ENCODE measurements around the gene CADM3.

CADM3 gene

DNA sequence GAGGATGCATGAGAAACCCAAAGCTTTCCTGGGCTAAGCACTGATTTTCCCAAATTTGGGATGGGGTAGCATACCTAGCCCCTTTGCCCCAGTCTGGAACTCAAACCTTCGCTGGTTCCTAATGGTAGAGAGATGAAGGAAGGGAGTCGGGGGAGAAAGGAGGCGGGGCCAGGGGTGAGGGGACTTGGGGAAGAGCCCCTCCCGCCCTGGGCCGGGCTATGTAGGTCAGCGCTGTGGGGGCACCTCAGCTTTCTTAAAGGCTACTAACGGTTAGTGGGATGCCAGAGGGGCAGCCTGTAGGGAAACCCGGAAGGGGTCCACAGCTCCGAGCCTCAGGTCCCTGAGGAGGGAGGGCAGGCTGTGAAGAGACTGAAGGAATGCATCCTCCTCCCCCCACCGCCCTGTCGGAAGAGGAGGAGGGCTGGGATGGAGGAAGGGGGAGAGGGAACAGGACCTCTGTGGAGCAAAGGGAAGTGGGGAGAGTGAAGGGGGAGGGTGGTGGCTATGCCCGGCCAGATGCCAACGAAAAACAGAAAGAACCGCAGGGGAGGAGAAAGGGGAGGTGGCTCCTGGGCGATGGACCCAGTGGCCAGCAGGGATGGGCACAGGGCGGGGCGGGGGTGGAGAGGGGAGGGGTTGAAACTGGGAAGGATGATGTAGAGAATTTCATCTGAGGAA lies 1.3 kb downstream of the CADM3 start:
- no peak for DNase-seq
- H3K4me1 ChIP-seq (ENCODE audit: control insufficient read depth, insufficient read depth, low read length, poor library complexity, severe bottlenecking): no peaks in the 10 kb centered on the region
- H3K27me3 ChIP-seq (replicated peaks; ENCODE audit: control insufficient read depth, insufficient read depth, low read length, poor library complexity, severe bottlenecking): peaks cover 24% of the 10 kb centered on the region
- H3K27ac ChIP-seq (ENCODE audit: insufficient read depth, low read length, poor library complexity, severe bottlenecking): no peak overlapping the region
- H3K4me3 ChIP-seq (ENCODE audit: insufficient read depth, low read depth, low read length, poor library complexity, severe bottlenecking): no peak overlapping the region
- no peaks in the 10 kb centered on the region for H3K36me3 ChIP-seq (ENCODE audit: control insufficient read depth, insufficient read depth, low read length)
- no peaks in the 10 kb centered on the region for H3K9me3 ChIP-seq (ENCODE audit: control insufficient read depth, low read length)

DNA sequence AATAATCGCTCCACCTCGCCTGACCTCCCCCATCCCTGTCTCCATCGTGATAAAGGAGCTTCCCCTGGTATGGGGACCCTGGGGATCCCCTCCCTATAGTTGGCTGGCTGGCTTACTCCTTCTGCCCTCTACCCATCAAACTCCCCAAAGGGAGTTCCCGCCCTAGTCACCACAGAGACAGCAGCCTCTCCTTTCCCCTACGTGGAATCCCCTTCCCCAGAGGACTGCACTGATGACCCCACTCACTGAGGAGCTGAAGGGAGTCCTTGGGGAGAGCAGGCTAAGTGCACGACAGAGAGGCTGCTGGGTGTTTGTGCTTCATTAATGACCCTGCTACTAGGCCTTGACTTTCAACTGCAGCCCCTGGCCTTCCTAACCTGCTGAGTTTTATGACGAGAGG lies 1.9 kb downstream of the CADM3 start:
- Histone ChIP-seq H3K36me3 (ENCODE audit: control insufficient read depth, insufficient read depth, low read length) (no peaks in the 10 kb centered on the region), H3K4me3 (ENCODE audit: insufficient read depth, low read depth, low read length, poor library complexity, severe bottlenecking) (no peak overlapping the region), H3K27ac (ENCODE audit: insufficient read depth, low read length, poor library complexity, severe bottlenecking) (no peak overlapping the region), H3K4me1 (ENCODE audit: control insufficient read depth, insufficient read depth, low read length, poor library complexity, severe bottlenecking) (no peaks in the 10 kb centered on the region), H3K27me3 (replicated peaks; ENCODE audit: control insufficient read depth, insufficient read depth, low read length, poor library complexity, severe bottlenecking) (peaks cover 24% of the 10 kb centered on the region), H3K9me3 (ENCODE audit: control insufficient read depth, low read length) (no peaks in the 10 kb centered on the region)
- DNase-seq: no peak

DNA sequence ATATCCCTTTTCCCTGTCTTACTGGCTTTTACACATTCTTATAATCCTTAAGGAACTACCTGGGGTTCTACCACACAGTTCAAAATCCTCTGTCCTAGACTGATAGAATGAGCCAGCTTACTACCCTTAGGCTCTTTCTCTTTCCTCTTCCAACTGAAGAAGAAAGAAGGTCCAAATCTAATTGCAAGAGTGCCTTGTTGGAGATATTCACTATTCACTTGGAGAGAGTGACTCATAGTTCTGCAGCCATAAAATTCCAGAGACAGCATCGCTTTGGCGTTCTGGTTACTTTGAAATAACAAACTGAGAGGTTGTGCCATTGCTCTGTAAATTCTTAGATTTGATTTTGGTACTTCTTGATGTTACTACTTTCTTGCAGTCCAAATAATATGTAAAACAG lies 4.2 kb downstream of the CADM3 start:
- Histone ChIP-seq H3K4me3 (ENCODE audit: insufficient read depth, low read depth, low read length, poor library complexity, severe bottlenecking) (no peak overlapping the region), H3K27me3 (replicated peaks; ENCODE audit: control insufficient read depth, insufficient read depth, low read length, poor library complexity, severe bottlenecking) (peaks cover 19% of the 10 kb centered on the region), H3K27ac (ENCODE audit: insufficient read depth, low read length, poor library complexity, severe bottlenecking) (no peak overlapping the region), H3K9me3 (ENCODE audit: control insufficient read depth, low read length) (no peaks in the 10 kb centered on the region), H3K36me3 (ENCODE audit: control insufficient read depth, insufficient read depth, low read length) (no peaks in the 10 kb centered on the region), H3K4me1 (ENCODE audit: control insufficient read depth, insufficient read depth, low read length, poor library complexity, severe bottlenecking) (no peaks in the 10 kb centered on the region)
- no peak for DNase-seq

DNA sequence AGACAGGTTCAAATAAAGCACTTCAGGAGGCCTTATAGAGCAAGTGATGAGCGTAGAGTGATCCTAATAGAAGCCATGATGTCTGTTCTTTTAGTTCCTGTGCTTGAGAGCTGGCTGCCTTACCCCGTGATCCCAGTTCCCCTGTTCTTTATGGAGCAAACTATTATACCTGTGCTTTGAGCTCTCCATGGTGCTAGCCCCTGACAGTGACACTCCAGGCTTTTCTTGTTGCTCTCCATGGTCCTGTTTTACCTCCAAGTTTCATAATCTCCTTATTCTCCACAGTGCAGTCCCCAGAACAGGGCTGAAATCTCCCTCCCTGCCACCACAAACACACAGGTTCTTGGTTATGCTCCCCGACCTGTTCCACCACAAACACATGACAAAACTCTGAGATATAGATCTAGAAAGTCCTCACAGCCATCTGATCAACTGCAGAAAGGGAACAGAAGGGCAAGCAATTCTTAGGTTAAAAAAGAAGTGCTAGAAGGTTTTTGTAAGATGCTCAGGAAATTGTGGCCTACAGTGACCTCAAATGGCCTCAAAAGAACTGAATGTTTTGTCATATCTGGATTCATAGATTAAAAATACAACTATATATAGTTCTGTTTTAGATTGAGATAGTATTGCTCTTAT lies 6.0 kb downstream of the CADM3 start:
- no peak for DNase-seq

DNA sequence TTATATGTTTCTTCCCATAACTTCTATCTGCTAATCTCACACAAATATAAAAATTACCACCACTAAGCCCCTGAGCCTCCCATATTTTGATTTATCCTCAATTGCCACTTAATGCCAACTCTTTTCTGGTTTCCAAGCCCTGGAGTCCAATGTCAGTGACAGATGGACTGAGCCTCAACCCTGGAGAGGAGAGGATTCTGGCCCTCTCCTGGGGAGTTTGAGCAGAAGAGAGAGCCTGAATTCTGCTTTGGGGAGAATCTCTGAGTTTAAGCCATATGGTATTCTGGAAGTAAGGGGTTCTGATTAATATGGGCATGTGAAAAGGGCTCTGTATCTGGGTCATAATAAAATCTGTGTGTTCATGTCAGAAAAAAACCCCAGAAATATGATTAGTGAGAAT lies 8.5 kb downstream of the CADM3 start:
- DNase-seq: no peak
- Histone ChIP-seq H3K9me3 (ENCODE audit: control insufficient read depth, low read length) (no peaks in the 10 kb centered on the region), H3K4me3 (ENCODE audit: insufficient read depth, low read depth, low read length, poor library complexity, severe bottlenecking) (no peak overlapping the region), H3K27ac (ENCODE audit: insufficient read depth, low read length, poor library complexity, severe bottlenecking) (no peak overlapping the region), H3K36me3 (ENCODE audit: control insufficient read depth, insufficient read depth, low read length) (no peaks in the 10 kb centered on the region), H3K4me1 (ENCODE audit: control insufficient read depth, insufficient read depth, low read length, poor library complexity, severe bottlenecking) (no peaks in the 10 kb centered on the region), H3K27me3 (replicated peaks; ENCODE audit: control insufficient read depth, insufficient read depth, low read length, poor library complexity, severe bottlenecking) (no peaks in the 10 kb centered on the region)

More for the DNA sequence above, 6.0 kb downstream of the CADM3 start:
- H3K9me3 ChIP-seq (ENCODE audit: control insufficient read depth, low read length): no peaks in the 10 kb centered on the region
- no peak overlapping the region for H3K4me3 ChIP-seq (ENCODE audit: insufficient read depth, low read depth, low read length, poor library complexity, severe bottlenecking)
- H3K36me3 ChIP-seq (ENCODE audit: control insufficient read depth, insufficient read depth, low read length): no peaks in the 10 kb centered on the region
- peaks cover 11% of the 10 kb centered on the region for H3K27me3 ChIP-seq (replicated peaks; ENCODE audit: control insufficient read depth, insufficient read depth, low read length, poor library complexity, severe bottlenecking)
- no peak overlapping the region for H3K27ac ChIP-seq (ENCODE audit: insufficient read depth, low read length, poor library complexity, severe bottlenecking)
- no peaks in the 10 kb centered on the region for H3K4me1 ChIP-seq (ENCODE audit: control insufficient read depth, insufficient read depth, low read length, poor library complexity, severe bottlenecking)

DNA sequence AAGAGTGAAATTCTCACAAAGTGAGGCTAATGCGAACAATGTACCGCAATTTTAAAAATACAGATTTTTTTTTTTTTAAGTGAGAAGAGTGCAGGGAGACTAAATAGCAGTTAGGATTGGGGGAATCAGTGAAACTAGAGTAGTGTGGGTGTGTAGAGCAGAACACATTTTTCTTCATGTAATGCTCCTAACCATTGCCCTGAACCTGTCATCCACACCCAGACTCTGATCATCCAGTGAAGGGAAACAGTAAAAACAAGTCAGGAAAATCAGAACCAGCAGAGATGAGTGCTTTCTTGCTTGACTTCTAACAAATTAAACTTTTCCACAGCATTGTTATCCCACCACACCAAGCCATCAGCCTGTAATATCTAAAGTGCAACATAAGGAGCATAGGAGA lies 9.1 kb downstream of the CADM3 start:
- no peak for DNase-seq
- Histone ChIP-seq H3K4me3 (ENCODE audit: insufficient read depth, low read depth, low read length, poor library complexity, severe bottlenecking) (no peak overlapping the region), H3K9me3 (ENCODE audit: control insufficient read depth, low read length) (no peaks in the 10 kb centered on the region)

DNA sequence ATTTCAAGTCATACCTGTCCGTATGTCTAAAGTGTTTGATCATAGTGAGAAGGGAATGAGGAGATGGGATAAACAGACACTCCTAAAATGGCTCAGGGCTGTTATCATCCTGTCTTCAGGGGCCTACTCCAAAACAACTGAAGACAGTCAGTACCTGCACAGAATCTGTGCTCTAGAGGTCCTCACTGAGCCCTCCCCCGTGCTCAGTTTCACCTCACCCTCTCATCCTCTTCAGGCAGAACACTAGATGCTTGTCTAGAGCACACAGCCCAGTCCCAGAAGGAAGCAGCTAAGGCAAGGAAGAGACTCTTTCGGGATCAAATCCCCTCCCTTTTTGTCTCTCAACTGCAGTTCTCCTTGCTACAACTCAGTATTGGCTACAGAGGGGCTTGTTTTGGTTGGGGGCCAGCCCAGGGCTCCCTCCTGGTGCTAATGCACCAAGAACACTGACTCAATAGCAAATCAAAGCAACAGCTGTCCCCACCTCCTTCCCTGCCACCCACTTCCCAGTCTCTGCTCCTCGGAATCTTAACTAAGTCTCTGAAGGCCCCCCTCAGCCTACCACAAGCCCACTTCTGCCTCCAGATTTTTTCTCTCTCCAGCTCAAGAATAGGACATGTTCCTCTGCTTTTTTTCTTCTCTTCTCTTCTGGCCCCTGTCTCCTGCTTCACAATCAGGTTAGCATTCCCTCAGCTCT lies 10.1 kb downstream of the CADM3 start:
- Histone ChIP-seq H3K4me3 (ENCODE audit: insufficient read depth, low read depth, low read length, poor library complexity, severe bottlenecking) (no peak overlapping the region), H3K9me3 (ENCODE audit: control insufficient read depth, low read length) (no peaks in the 10 kb centered on the region), H3K36me3 (ENCODE audit: control insufficient read depth, insufficient read depth, low read length) (no peaks in the 10 kb centered on the region), H3K27ac (ENCODE audit: insufficient read depth, low read length, poor library complexity, severe bottlenecking) (no peak overlapping the region), H3K4me1 (ENCODE audit: control insufficient read depth, insufficient read depth, low read length, poor library complexity, severe bottlenecking) (no peaks in the 10 kb centered on the region), H3K27me3 (replicated peaks; ENCODE audit: control insufficient read depth, insufficient read depth, low read length, poor library complexity, severe bottlenecking) (no peaks in the 10 kb centered on the region)
- DNase-seq: no peak

More for the DNA sequence above, 9.1 kb downstream of the CADM3 start:
- no peak overlapping the region for H3K27ac ChIP-seq (ENCODE audit: insufficient read depth, low read length, poor library complexity, severe bottlenecking)
- H3K36me3 ChIP-seq (ENCODE audit: control insufficient read depth, insufficient read depth, low read length): no peaks in the 10 kb centered on the region
- H3K27me3 ChIP-seq (replicated peaks; ENCODE audit: control insufficient read depth, insufficient read depth, low read length, poor library complexity, severe bottlenecking): no peaks in the 10 kb centered on the region
- H3K4me1 ChIP-seq (ENCODE audit: control insufficient read depth, insufficient read depth, low read length, poor library complexity, severe bottlenecking): no peaks in the 10 kb centered on the region

DNA sequence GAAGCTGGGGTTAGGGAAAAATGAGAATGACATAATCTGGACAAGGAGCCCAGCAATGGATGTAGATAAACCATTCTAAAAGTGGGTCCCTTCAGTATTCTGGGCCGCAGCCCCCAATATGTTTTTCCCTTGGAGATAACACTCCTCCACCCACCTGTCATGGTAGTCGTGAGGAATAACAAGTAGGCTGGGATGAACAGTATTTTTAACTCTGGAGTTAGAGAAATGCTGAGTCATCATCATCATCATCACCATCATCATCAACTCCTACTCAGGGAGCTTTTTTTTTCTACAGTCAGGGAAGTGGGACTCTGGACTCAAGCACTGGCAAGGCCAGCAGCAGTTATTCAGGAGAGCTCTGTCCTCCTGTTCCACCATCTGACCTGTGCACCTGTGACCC lies 12.8 kb downstream of the CADM3 start:
- no peaks in the 10 kb centered on the region for H3K36me3 ChIP-seq (ENCODE audit: control insufficient read depth, insufficient read depth, low read length)
- no peak for DNase-seq
- no peak overlapping the region for H3K4me3 ChIP-seq (ENCODE audit: insufficient read depth, low read depth, low read length, poor library complexity, severe bottlenecking)
- peaks cover 5% of the 10 kb centered on the region for H3K27me3 ChIP-seq (replicated peaks; ENCODE audit: control insufficient read depth, insufficient read depth, low read length, poor library complexity, severe bottlenecking)
- no peak overlapping the region for H3K27ac ChIP-seq (ENCODE audit: insufficient read depth, low read length, poor library complexity, severe bottlenecking)
- no peaks in the 10 kb centered on the region for H3K9me3 ChIP-seq (ENCODE audit: control insufficient read depth, low read length)
- H3K4me1 ChIP-seq (ENCODE audit: control insufficient read depth, insufficient read depth, low read length, poor library complexity, severe bottlenecking): no peaks in the 10 kb centered on the region

DNA sequence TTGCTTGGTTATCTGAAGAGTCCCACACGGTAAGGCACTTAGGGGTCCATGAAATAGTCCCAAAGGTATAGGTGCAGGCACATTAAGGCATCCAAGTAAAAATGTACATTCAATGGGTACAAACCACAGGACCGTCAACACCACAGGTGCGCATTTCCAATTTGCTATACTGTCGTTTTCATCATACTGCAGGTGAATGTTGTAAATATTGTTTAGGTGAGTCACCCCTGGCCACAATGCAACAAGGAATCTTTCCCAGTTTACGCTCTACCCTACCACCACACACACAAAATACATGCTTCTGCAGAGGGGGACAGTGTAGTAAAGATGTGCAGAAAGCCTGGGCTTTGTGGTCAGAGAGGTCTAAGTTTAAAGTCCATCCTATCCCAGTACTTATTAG lies 13.7 kb downstream of the CADM3 start:
- no peak overlapping the region for H3K27ac ChIP-seq (ENCODE audit: insufficient read depth, low read length, poor library complexity, severe bottlenecking)
- no peaks in the 10 kb centered on the region for H3K9me3 ChIP-seq (ENCODE audit: control insufficient read depth, low read length)
- H3K4me3 ChIP-seq (ENCODE audit: insufficient read depth, low read depth, low read length, poor library complexity, severe bottlenecking): no peak overlapping the region
- no peak for DNase-seq
- no peaks in the 10 kb centered on the region for H3K4me1 ChIP-seq (ENCODE audit: control insufficient read depth, insufficient read depth, low read length, poor library complexity, severe bottlenecking)
- no peaks in the 10 kb centered on the region for H3K36me3 ChIP-seq (ENCODE audit: control insufficient read depth, insufficient read depth, low read length)
- peaks cover 5% of the 10 kb centered on the region for H3K27me3 ChIP-seq (replicated peaks; ENCODE audit: control insufficient read depth, insufficient read depth, low read length, poor library complexity, severe bottlenecking)

DNA sequence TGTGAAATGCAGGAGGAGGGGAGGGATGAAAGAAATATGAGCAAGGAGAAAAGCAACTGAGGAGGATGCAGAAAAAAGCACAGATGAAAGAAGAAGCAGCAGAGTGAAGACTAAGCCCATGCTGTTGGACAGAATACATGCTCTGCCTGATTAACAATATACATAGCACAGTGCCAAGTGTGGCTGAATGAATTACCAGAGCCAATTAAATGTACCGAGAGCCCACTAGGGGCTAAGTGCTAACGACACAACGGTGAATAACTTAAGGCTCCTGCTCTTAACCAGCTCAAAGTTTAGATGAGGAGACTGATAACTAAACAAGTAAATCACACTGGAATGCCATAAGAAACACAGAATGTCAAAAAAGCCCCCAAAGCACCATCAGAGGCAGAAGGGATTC lies 15.6 kb downstream of the CADM3 start:
- Histone ChIP-seq H3K36me3 (ENCODE audit: control insufficient read depth, insufficient read depth, low read length) (no peaks in the 10 kb centered on the region), H3K4me3 (ENCODE audit: insufficient read depth, low read depth, low read length, poor library complexity, severe bottlenecking) (no peak overlapping the region), H3K4me1 (ENCODE audit: control insufficient read depth, insufficient read depth, low read length, poor library complexity, severe bottlenecking) (no peaks in the 10 kb centered on the region), H3K27me3 (replicated peaks; ENCODE audit: control insufficient read depth, insufficient read depth, low read length, poor library complexity, severe bottlenecking) (peaks cover 5% of the 10 kb centered on the region), H3K27ac (ENCODE audit: insufficient read depth, low read length, poor library complexity, severe bottlenecking) (no peak overlapping the region), H3K9me3 (ENCODE audit: control insufficient read depth, low read length) (no peaks in the 10 kb centered on the region)
- no peak for DNase-seq

Measured in effector memory CD4-positive, alpha-beta T cell (primary cell).